Tibial nerve (tissue), 4 donors: ENCODE measurements around the gene RNF157. TPM values are rescaled to one million over a fixed set of nuclear protein-coding genes. Genes with fewer than 3 reads are reported as not detected.

Experiments
- DNase-seq, 2 donors: peaks; one replicate each; pipeline ENCODE4 v3.0.0-alpha.2; 2019; ENCODE audit warnings: low spot score in 2 of 2
- H3K27ac ChIP-seq, 4 donors: fragments of 200-600 bp; sonication (generic) in 3 of 4; one replicate each; pipeline ENCODE4 v1.5.1; 2017 to 2019; ENCODE audit warnings: mild to moderate bottlenecking in 1 of 4
- H3K27me3 ChIP-seq, 2 donors: fragments of 200-600 bp; sonication (generic) in 1 of 2; one replicate each; pipeline versions ENCODE4 v1.5.1 to v1.6.0; 2017 to 2019
- H3K36me3 ChIP-seq, 3 donors: fragments of 200-600 bp; sonication (generic); one replicate each; pipeline ENCODE4 v1.5.1; 2018 to 2019
- H3K4me1 ChIP-seq, 4 donors: fragments of 200-600 bp; sonication (generic) in 3 of 4; one replicate each; pipeline ENCODE4 v1.5.1; 2017 to 2019
- H3K4me3 ChIP-seq, 4 donors: fragments of 200-600 bp; sonication (generic) in 3 of 4; one replicate each; pipeline ENCODE4 v1.5.1; 2017 to 2019; ENCODE audit warnings: mild to moderate bottlenecking in 1 of 4, moderate library complexity in 1 of 4
- H3K9me3 ChIP-seq, 4 donors: fragments of 200-600 bp; sonication (generic) in 3 of 4; one replicate each; pipeline ENCODE4 v1.5.1; 2017 to 2019
- EP300 ChIP-seq, 2 donors: sonication (generic); formaldehyde crosslinking; IDR thresholded peaks; one replicate each; pipeline ENCODE4 v1.6.1; 2017; ENCODE audit warnings: antibody characterized with exemption in 2 of 2, mild to moderate bottlenecking in 1 of 2
- POLR2A ChIP-seq, 2 donors: fragments of 450-650 bp; IDR thresholded peaks; one replicate each; pipeline ENCODE4 v1.6.1; 2017; ENCODE audit warnings: antibody characterized with exemption in 2 of 2, mild to moderate bottlenecking in 2 of 2, moderate library complexity in 2 of 2
- WGBS, 2 donors: methylation state at CpG; one replicate each; pipeline ENCODE4 v1.1.5; 2018; 5-methylcytosine and 5-hydroxymethylcytosine counted together
- total RNA-seq, 4 donors: library from RNA; depleted of rRNA; stranded (reverse); fragments of >200 nt; gene quantifications; one replicate each; pipeline ENCODE4 v1.1.0, GENCODE V29; 2016
- TF ChIP-seq, protein P1 (sequence below), 5 experiments: fragments of 200-600 bp in 3 of 5; fragments of 450-650 bp in 2 of 5; sonication (generic) in 3 of 5; IDR thresholded peaks; one replicate each; pipeline ENCODE4 v1.5.1; 2016 to 2019; ENCODE audit warnings: antibody characterized with exemption in 5 of 5, mild to moderate bottlenecking in 3 of 5, moderate library complexity in 2 of 5

RNF157 gene
- total RNA-seq, 4 donors from 2014 or later: 11.1 to 18.9 (median 15.2) TPM

DNA sequence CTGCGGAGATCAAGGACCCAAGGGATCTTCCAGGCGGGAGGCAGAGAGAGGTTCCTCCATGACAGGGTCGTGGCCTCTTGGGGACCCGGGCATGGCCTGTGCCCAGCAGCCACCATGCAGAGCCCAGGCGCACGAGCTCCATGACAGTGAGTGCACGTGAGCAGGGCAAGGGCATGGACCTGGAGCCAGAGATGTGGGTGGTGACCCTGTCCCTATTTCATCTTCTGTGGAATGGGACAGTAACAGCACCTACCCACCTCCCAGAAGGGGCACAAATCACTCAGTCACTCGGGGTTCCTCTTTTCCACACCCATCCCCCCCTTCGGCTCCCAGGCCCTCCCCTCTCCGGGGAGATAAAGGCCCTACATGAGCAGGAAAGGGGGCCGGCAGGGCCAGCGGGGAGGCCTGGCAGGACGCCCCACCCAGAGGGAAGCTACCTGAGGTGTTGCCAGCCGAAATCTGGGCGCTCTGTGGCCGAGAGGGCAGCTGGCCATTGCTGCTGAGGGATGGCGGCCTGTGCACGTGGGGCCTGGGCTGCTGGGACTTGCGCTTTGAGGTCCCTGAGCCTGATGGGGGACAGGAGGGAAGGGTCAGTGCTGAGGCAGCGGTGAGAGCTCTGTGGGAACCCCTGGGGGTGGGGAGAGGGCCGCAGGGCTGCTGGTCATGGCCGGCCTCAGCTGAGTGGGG is 35.2 kb upstream of the RNF157 start:
- no peak for TF ChIP-seq POLR2A (IDR thresholded peaks at IDR 0.05)
- no peak for DNase-seq
- H3K36me3 ChIP-seq: peaks cover 0 to 35% (median 0%) of the 10 kb centered on the region in 3 donors
- no peaks in the 10 kb centered on the region for H3K27me3 ChIP-seq
- H3K4me1 ChIP-seq: peaks cover 2 to 47% (median 28%) of the 10 kb centered on the region in 4 donors
- no peak overlapping the region for H3K4me3 ChIP-seq
- no peaks in the 10 kb centered on the region for H3K9me3 ChIP-seq
- no peak overlapping the region for H3K27ac ChIP-seq
- 84 to 86% methylated on average over 15 to 21 of the region's 22 CpGs for WGBS, 2 donors

DNA sequence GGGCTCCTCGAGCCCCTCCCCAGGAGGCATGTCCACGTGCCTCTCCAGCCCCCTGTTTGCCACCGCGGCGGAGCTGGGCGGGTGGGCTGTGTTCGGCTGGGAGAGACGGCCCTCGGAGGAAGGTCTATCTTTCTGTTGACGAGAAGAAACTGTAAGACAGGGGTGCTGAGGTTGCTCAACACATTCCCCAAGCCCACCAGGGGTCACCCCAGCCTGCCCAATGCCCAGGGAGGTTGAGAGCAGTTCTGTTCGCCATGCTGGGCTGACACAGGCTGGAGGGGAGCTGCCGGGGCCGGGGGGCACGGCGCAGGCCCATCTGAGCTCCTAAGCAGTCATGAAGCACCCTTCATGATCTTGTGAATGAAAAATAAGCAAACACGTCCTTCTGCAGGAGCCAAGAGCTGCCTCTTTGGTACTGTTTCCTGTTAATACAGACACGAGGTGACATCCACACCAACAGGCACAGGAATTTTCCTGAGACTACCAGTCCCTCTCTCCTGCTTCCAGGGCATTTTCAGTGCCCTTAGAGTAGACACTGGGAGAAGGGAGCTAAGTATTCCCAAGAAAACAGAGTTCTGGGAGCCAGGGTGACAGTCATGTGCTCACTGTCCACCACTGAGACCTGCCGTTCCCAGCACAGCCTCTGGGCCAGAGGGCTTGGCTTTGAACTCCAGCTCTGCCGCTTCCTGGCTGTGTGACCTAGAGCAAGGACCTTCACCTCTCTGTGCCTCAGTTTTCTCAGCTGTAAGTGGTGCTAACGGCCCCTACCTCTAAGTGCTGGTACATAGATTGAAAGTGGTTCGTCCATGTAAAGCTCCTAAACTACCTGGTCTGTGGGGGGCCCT is 34.0 kb upstream of the RNF157 start:
- Histone ChIP-seq H3K27ac (peak overlapping the region in 2 of 4 donors; percentile 39 to 71), H3K4me1 (peaks cover 2 to 55% (median 31%) of the 10 kb centered on the region in 4 donors), H3K27me3 (no peaks in the 10 kb centered on the region), H3K4me3 (no peak overlapping the region), H3K9me3 (no peaks in the 10 kb centered on the region), H3K36me3 (peaks cover 0 to 40% (median 0%) of the 10 kb centered on the region in 3 donors)
- DNase-seq: no peak
- 56 to 69% methylated on average over 17 to 21 of the region's 21 CpGs for WGBS, 2 donors
- TF ChIP-seq, protein P1, sequence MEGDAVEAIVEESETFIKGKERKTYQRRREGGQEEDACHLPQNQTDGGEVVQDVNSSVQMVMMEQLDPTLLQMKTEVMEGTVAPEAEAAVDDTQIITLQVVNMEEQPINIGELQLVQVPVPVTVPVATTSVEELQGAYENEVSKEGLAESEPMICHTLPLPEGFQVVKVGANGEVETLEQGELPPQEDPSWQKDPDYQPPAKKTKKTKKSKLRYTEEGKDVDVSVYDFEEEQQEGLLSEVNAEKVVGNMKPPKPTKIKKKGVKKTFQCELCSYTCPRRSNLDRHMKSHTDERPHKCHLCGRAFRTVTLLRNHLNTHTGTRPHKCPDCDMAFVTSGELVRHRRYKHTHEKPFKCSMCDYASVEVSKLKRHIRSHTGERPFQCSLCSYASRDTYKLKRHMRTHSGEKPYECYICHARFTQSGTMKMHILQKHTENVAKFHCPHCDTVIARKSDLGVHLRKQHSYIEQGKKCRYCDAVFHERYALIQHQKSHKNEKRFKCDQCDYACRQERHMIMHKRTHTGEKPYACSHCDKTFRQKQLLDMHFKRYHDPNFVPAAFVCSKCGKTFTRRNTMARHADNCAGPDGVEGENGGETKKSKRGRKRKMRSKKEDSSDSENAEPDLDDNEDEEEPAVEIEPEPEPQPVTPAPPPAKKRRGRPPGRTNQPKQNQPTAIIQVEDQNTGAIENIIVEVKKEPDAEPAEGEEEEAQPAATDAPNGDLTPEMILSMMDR (IDR thresholded peaks at IDR 0.05): no peak

DNA sequence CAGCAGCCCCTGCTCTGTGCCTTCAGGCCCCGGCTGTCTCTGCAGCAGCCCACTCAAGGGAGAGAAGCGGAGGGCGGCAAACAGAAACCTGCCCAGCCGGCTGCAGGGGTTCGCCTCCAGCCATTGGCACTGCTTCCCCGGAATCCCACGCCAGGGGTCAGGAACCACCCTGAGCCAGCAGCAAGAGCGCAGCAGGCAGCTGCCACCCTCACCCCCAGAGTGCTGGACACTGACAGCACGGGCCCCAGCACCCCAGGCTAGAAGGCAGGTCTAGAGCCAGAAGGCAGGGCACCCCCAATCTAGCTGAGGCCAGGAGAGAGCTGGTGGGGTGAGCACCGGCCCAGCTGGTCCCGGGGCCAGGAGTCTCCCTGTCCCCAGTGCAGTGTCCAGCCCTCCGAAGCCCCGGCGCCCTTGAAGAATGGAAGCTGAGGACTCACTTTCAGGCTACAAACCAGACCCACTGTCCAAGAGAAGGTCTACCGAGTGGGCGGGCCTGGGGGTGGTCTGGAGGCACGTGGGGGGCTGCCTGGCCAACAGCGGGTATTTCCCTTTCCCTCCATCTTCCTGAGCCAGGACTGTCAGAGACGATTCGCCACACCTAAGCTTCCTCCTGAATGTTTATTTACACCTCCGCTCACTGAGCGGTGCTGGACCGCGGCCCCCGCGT is 33.3 kb upstream of the RNF157 start:
- Histone ChIP-seq H3K27me3 (no peaks in the 10 kb centered on the region), H3K4me3 (no peak overlapping the region), H3K4me1 (peaks cover 2 to 58% (median 38%) of the 10 kb centered on the region in 4 donors), H3K27ac (peak overlapping the region in 3 of 4 donors; percentile 39 to 97 (median 71)), H3K9me3 (no peaks in the 10 kb centered on the region), H3K36me3 (peaks cover 0 to 45% (median 0%) of the 10 kb centered on the region in 3 donors)
- DNase-seq: no peak
- TF ChIP-seq POLR2A (IDR thresholded peaks at IDR 0.05): no peak
- TF ChIP-seq EP300 (IDR thresholded peaks at IDR 0.05): no peak
- TF ChIP-seq, protein P1 (IDR thresholded peaks at IDR 0.05): no peak
- WGBS, 2 donors: 62 to 77% methylated on average over 22 to 24 of the region's 26 CpGs

DNA sequence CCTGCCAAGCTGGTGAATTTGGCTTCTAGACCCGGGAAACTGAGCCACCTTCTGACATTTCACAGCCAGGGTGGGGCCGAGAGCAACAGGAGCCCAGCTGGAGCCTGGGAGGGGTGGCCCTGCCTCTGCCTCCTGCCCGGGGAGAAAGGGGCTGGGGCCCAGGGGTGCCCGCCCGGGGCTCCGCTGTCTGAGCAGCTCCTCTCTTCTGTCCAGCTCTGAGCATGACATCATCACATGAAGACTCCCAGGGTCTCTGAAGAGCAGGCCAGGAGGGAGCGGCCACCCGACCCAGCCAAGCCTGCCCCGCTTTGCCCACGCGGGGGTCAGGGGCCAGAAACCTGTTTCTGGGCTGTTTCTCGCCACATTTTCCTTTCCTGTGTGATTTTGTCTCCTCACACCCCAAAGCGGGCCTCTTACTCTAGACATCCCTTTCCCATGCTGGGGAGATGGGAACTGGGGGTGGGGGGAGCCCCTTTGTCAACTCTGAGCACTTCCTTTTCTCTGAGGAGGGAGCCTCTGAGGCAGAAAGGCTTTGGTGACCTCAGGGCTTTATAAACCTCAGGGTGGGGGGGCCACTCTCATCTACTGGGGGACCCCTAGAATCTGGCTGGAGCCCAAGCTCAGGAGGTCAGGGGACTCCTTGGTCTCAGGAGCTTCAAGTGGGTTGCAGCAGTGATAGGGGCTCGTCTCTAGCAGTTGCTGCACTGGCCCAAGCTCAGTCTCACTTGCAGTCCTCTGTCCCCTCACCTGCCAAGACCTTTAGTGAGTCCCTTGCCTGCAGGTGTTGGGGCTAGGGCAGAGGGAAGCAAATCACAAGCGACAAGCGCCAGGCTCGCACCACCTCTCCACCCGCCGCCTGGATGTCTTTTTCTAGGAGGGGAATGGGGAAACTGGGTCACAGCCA is 32.5 kb upstream of the RNF157 start:
- Histone ChIP-seq H3K9me3 (no peaks in the 10 kb centered on the region), H3K4me3 (peak overlapping the region in 3 of 4 donors; percentile 4 to 36 (median 36)), H3K36me3 (peaks cover 0 to 40% (median 0%) of the 10 kb centered on the region in 3 donors), H3K4me1 (peaks cover 2 to 66% (median 45%) of the 10 kb centered on the region in 4 donors), H3K27me3 (no peaks in the 10 kb centered on the region), H3K27ac (peak overlapping the region; percentile 71 to 97 (median 76))
- no peak for TF ChIP-seq POLR2A (IDR thresholded peaks at IDR 0.05)
- TF ChIP-seq, protein P1 (IDR thresholded peaks at IDR 0.05): no peak
- TF ChIP-seq EP300 (IDR thresholded peaks at IDR 0.05): no peak
- 45 to 65% methylated on average over 14 to 19 of the region's 19 CpGs for WGBS, 2 donors
- DNase-seq: no peak
